Measurements from ENCODE around the gene TMEM150B. TPM values are rescaled to one million over a fixed set of nuclear protein-coding genes. Genes with fewer than 3 reads are reported as not detected.

The TMEM150B gene
- total and polyA plus RNA-seq, 2 experiments from 2014 or later, result 0.29 TPM; not detected in 1

- H3K27ac Mint-ChIP-seq, result no peak overlapping the region
- H3K27me3 Mint-ChIP-seq (ENCODE audit: insufficient read depth, low read depth, poor library complexity), result peaks cover 59% of the 10 kb centered on the region
- Histone ChIP-seq H2AFZ (peak overlapping the region; percentile 52; the same call in 1 of the 2 replicates), H3F3A (replicated peaks; ENCODE audit: low read depth) (peaks cover 9% of the 10 kb centered on the region; the same call in 1 of the 2 replicates), H3K36me3 (ENCODE audit: insufficient read depth) (no peaks in the 10 kb centered on the region), H3K4me2 (peak overlapping the region; percentile 79), H3K79me2 (replicated peaks; ENCODE audit: insufficient read depth) (no peaks in the 10 kb centered on the region), H3K27ac (ENCODE audit: low read depth) (no peak overlapping the region), H3K9me2 (ENCODE audit: insufficient read depth) (no peaks in the 10 kb centered on the region), H3K4me3 (peak overlapping the region; percentile 58), H4K20me1 (replicated peaks; ENCODE audit: insufficient read depth) (no peaks in the 10 kb centered on the region), H3K27me3 (ENCODE audit: insufficient read depth) (peaks cover 69% of the 10 kb centered on the region), H3K4me1 (ENCODE audit: insufficient read depth) (peaks cover 18% of the 10 kb centered on the region)
- H3K36me3 Mint-ChIP-seq (ENCODE audit: low read depth), result no peaks in the 10 kb centered on the region; the same call in 2 of the 3 replicates
- H3K4me1 Mint-ChIP-seq, result peaks cover 30% of the 10 kb centered on the region
- ATAC-seq (peak; percentile 26), DNase-seq (ENCODE audit: low spot score) (peak; percentile 70)
- peak overlapping the region; percentile 38; the same call in 1 of the 3 replicates for H3K4me3 Mint-ChIP-seq
- H3K9me3 Mint-ChIP-seq, result no peaks in the 10 kb centered on the region; the same call in 1 of the 3 replicates
- TF ChIP-seq ETS1 (IDR thresholded peaks at IDR 0.05), result no peak
- no peak for TF ChIP-seq ZNF114 (CRISPR knock-in tag; IDR thresholded peaks at IDR 0.05)
- TF ChIP-seq POLR2AphosphoS5 (IDR thresholded peaks at IDR 0.05; ENCODE audit: low read depth), result no peak; the same call in 1 of the 2 replicates
- TF ChIP-seq STAT1 (IDR thresholded peaks at IDR 0.05; ENCODE audit: unreplicated experiment), result no peak
- no peak for TF ChIP-seq JUNB (IDR thresholded peaks at IDR 0.05; ENCODE audit: unreplicated experiment)
- TF ChIP-seq ZNF331 (CRISPR knock-in tag; IDR thresholded peaks at IDR 0.05; ENCODE audit: low read depth), result no peak
- TF ChIP-seq ZNF462 (CRISPR knock-in tag; IDR thresholded peaks at IDR 0.05), result no peak
- TF ChIP-seq CREB1 (CRISPR knock-in tag; IDR thresholded peaks at IDR 0.05; ENCODE audit: low read depth), result no peak
- no peak for TF ChIP-seq REST (IDR thresholded peaks at IDR 0.05; ENCODE audit: unreplicated experiment)
- TF ChIP-seq CTCF (conservative IDR thresholded peaks at IDR 0.05; ENCODE audit: low read depth in 2 of 2), result no peak; a peak in 1 of 4 replicates
- no peak for TF ChIP-seq EZH2phosphoT487 (IDR thresholded peaks at IDR 0.05; ENCODE audit: unreplicated experiment)
- TF ChIP-seq NANOG (IDR thresholded peaks at IDR 0.05; ENCODE audit: borderline replicate concordance), result no peak
- TF ChIP-seq EZH2 (IDR thresholded peaks at IDR 0.05; ENCODE audit: low read depth, unreplicated experiment), result no peak
Observed at GRCh38 chr19:55368701-55369563, 43.8 kb upstream of the TMEM150B start.

Measured in GM23338 (cell line).